Stimulated activated CD8-positive, alpha-beta memory T cell treated with anti-CD3 and anti-CD28 coated beads, Interleukin-15, amount 100 ng/mL, for 24 hours (primary cell): ENCODE data around the gene PLEKHH1.

Source experiments
- DNase-seq: peaks from one replicate; pipeline ENCODE4 v3.0.0-alpha.2; 2020; ENCODE audit warnings: low read depth

Gene PLEKHH1

DNA sequence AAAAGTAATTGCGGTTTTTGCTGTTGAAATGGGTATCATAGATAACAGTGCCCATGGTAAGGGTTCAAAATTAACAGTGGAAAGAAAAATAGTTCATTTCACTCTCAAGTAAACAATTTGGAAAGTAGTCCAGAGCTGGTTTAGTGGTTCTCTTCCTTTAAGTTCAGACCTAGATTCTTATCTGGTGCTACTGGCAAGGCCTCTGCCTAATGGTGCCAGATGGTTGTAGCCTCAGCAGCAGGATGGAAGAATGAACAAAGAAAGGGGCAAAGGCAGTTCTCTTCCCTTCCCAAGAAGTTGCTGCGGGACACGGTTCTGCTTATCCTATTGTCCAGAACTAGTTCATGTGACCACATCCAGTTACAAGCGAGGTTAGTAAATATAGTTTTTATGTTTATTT, 97.1 kb downstream of the PLEKHH1 start:
- DNase-seq, result no peak

DNA sequence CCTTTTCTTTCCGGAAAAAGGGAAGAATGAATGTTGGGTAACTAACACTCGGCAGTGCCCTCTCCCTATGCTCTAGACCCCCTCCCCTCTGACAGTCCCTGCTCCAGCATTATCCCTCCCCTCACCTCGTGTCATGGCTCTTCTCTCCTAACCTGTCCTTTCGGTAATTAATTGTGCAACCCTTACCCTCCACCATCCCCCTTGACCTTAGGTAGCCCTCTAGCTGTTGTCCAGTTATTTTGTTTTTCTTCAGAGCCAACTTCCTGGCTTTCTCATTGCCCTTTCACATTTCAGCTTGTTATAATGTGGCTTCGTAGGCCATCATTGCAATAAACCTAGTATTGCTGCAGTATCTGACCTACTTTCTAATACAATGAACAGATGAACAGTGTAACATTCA, 97.8 kb downstream of the PLEKHH1 start:
- DNase-seq, result no peak

DNA sequence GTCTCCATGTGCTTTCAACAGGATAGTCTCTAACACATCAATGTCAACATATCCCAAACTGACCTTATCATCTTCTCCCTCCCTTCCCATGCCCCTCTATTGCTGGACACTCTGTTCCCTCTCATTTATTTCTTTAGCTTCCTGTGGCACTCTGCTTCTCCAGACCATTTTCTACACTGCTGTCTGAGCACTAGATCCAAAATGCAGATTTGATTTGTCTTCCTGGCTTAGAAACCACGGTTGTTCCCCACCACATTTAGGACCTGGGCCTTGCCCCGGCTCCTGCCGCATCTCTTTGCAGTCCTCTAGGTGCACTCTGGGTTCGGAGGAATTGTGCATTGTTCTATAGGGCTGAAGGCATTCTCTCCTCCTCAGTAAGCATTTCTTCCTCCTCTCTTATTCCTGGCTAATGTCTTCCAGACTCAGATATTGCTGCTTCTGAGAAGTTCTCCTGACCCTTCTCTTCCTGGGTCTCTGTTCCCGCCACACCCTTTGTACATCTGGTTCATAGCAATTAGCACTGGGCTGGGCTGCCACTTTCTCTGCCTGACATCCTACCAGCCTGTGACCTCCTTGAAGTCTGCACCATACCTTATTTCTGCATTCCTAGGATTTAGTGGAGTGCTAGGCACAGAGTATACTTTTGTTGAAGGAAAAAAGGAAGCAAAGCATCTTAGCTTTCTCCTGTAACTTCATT, 100.5 kb downstream of the PLEKHH1 start:
- no peak for DNase-seq

DNA sequence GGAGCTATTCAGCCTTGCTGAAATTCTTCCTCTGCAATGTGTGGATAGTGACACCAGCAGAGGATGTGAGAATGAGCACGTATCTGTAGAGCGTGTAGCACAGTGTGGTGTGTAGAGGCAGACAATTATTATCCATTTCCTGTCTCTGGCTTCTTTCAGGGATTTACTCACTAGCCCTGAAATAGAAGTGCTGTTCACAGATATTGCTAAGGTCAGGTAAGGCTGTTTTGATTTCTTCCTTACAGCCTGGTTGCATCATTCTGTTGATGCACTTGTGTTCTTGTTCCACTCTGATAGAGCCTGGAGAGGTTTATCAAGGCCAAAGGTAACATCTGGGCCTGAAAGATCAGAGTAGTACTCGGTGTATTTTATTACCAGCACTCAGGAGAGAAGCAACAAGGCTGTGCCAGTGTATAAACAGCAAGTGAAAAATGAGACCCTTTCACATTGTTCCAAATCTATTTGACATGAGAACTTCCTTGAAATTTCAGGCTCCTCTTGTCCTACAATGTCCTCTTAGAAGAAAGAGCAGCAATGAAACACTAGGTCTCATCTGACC, 103.3 kb downstream of the PLEKHH1 start:
- DNase-seq, result no peak

DNA sequence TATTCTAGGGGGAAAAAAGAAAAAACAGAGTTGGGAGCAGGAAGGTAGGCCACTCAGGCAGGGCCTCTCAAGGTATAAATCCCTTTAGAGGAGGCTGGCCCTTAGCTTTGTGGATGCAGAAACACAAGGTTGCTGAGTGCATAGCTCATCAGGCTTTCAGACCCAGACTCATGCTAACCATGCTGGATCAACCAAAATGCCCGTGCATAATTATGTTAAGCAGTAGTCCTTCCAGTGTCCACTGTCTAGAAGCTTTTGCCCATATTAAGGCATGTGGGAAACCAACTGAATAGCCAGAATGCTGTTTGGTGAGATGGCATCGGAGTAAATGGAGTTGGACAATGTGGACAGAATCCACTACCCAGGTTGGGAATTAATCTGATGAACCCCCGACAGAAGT, 105.6 kb downstream of the PLEKHH1 start:
- no peak for DNase-seq
